DOHH2 (cell line): ENCODE results near the gene ZNF205.
"Not testable (repeated sequence)": the region's sequence is repeated elsewhere in the genome, so short reads cannot be mapped to it uniquely, and the experiment has no call there.

Source experiments
- EZH2phosphoT487 ChIP-seq: fragments of 200-600 bp; sonication (generic); IDR thresholded peaks from 2 replicates; pipeline ENCODE4 v1.6.1; 2017; ENCODE audit warnings: borderline replicate concordance, mild to moderate bottlenecking, antibody characterized with exemption, low read length, moderate library complexity, mixed read lengths
- TF ChIP-seq, protein P1 (sequence below): fragments of 200-600 bp; sonication (generic); IDR thresholded peaks from one replicate; pipeline ENCODE4 v1.5.1; 2014; ENCODE audit warnings: antibody characterized with exemption, mild to moderate bottlenecking, low read depth, low read length; ENCODE audit not compliant: poor library complexity, severe bottlenecking

DNA sequence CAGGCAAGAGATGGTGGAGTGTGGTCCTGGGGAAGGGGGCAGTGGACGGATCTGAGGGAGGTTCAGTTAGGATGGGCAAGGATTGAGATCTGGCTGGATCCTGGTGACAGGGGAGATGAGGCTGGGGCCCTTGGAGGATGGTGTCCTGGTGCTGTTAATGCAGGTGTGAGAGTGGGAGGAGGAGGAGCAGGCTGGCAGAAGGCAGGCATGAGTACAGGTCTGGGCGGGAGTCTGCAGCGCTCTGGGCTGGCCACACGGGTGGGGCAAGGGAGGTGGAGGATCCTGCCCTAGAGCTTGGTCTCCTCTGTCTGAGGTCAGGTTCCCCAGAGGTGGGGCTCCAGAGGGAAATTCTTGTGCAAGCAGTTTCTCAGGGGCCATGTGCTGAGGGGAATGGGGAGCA lies 40.2 kb upstream of the ZNF205 start:
- TF ChIP-seq, protein P1, sequence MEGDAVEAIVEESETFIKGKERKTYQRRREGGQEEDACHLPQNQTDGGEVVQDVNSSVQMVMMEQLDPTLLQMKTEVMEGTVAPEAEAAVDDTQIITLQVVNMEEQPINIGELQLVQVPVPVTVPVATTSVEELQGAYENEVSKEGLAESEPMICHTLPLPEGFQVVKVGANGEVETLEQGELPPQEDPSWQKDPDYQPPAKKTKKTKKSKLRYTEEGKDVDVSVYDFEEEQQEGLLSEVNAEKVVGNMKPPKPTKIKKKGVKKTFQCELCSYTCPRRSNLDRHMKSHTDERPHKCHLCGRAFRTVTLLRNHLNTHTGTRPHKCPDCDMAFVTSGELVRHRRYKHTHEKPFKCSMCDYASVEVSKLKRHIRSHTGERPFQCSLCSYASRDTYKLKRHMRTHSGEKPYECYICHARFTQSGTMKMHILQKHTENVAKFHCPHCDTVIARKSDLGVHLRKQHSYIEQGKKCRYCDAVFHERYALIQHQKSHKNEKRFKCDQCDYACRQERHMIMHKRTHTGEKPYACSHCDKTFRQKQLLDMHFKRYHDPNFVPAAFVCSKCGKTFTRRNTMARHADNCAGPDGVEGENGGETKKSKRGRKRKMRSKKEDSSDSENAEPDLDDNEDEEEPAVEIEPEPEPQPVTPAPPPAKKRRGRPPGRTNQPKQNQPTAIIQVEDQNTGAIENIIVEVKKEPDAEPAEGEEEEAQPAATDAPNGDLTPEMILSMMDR, result not testable (repeated sequence)
- TF ChIP-seq EZH2phosphoT487, result not testable (repeated sequence)
